Kidney (tissue), 14 donors: ENCODE results near the gene SEL1L2. TPM values are rescaled to one million over a fixed set of nuclear protein-coding genes. Genes with fewer than 3 reads are reported as not detected.

ENCODE experiments used
- DNase-seq, 5 donors: peaks; one replicate each; pipeline ENCODE4 v3.0.0-alpha.2; 2013 to 2020
- FAIRE-seq: peaks from 2 replicates; lab custom pipeline; 2012; peaks lifted over from hg19 to GRCh38; lab: Jason Lieb, UNC
- H3K27ac ChIP-seq, 2 donors: one replicate each; pipeline ENCODE4 v1.7.0; 2013; ENCODE audit warnings: low read depth in 2 of 2, low read length in 2 of 2, inconsistent platforms in 1 of 2
- H3K27me3 ChIP-seq: one replicate; pipeline ENCODE4 v1.7.1; 2013; ENCODE audit warnings: low read length, inconsistent platforms; ENCODE audit not compliant: control insufficient read depth, insufficient read depth
- H3K36me3 ChIP-seq, 3 donors: one replicate each; pipeline versions ENCODE4 v1.7.0 to v1.7.1; 2013; ENCODE audit warnings: low read length in 3 of 3, control low read depth in 1 of 3, inconsistent platforms in 1 of 3; ENCODE audit not compliant: insufficient read depth in 3 of 3, control insufficient read depth in 2 of 3
- H3K4me1 ChIP-seq, 3 donors: one replicate each; pipeline versions ENCODE4 v1.7.0 to v1.7.1; 2013; ENCODE audit warnings: low read length in 3 of 3, inconsistent platforms in 1 of 3, low read depth in 1 of 3; ENCODE audit not compliant: control insufficient read depth in 2 of 3, insufficient read depth in 2 of 3
- H3K4me3 ChIP-seq, 3 donors: one replicate each; pipeline versions ENCODE4 v1.7.0 to v1.8.1; 2013; ENCODE audit warnings: low read length in 3 of 3, control low read depth in 1 of 3, inconsistent platforms in 1 of 3
- H3K9ac ChIP-seq, 3 donors: one replicate each; pipeline versions ENCODE4 v1.7.0 to v1.7.1; 2013; ENCODE audit warnings: low read length in 3 of 3, control low read depth in 1 of 3, inconsistent platforms in 1 of 3
- H3K9me3 ChIP-seq, 3 donors: one replicate each; pipeline versions ENCODE4 v1.7.0 to v1.7.1; 2013; ENCODE audit warnings: low read length in 3 of 3, control low read depth in 1 of 3, inconsistent platforms in 1 of 3; ENCODE audit not compliant: control insufficient read depth in 2 of 3, insufficient read depth in 1 of 3
- intact Hi-C: fragments of 100-400 bp; cut with DNase I; formaldehyde crosslinking; loops from one replicate; pipeline ENCODE4 v1.11.1; 2022
- polyA plus RNA-seq: library from polyadenylated mRNA; stranded (reverse); fragments of 350-450 nt; fragmentation: Illumina TruSeq; extraction: RNeasy Lipid Tissue Mini Kit (QIAGEN cat#74804); gene quantifications from one replicate; pipeline ENCODE4 v1.2.3, GENCODE V29; 2014; ENCODE audit warnings: low read depth, low replicate concordance; ENCODE audit not compliant: insufficient read depth
- total RNA-seq: library from RNA; stranded (reverse); fragmentation: NEBNext Ultra II Directional; extraction: Animal tissue kit (Norgen Biotek cat#: 25700); gene quantifications from one replicate; pipeline ENCODE4 v1.2.1, GENCODE V29; 2021
- TF ChIP-seq, protein P1 (sequence below): IDR thresholded peaks from 3 replicates; pipeline ENCODE4 v1.5.1; 2012; ENCODE audit warnings: mild to moderate bottlenecking, moderate library complexity, borderline replicate concordance; ENCODE audit not compliant: insufficient read depth; ENCODE audit errors: extremely low read depth
- donor health status: control.
- donor health status: control.
- donor health status: control.
- donor health status: control.
- donor health status: control.
- donor health status: DM: yes; HTN: yes; CAD: no.
- donor health status: Normal renal cell carcinoma (clear cell type).

Gene SEL1L2
- total and polyA plus RNA-seq, 2 donors from 2014 or later: not detected

DNA sequence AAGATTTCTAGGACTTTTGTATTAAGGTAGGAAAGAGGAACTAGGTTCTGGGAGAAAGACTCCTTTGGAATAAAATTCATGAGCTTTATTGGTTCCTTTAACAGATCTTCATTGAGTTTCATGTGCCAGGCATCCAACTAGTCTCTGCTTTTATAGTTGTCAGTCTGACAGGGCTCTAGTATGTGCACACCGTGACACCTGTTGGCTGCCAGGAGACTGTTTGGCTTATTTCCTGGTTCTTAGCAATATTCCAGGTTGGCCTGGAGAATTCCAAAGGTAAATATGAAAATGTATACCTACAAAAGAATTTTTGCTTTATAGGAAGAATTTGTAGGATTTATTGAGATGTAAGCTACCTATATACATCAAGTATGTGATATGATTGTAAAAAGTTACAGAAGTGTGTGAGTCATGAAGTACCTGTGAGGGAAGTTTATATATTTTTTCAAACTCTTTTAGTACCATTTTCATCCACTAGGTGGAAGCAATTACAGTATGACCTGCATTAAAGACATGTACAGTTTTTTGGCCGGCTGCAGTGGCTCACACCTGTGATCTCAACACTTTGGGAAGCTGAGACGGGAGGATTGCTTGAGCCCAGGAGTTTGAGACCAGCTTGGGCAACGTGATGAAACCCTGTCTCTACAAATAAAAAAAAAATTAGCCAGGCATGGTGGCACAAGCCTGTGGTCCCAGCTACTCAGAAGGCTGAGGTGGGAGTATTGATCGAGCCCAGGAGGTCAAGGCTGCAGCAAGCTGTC, 170.3 kb downstream of the SEL1L2 start:
- H3K27me3 ChIP-seq: no peaks in the 10 kb centered on the region
- no peaks in the 10 kb centered on the region for H3K9me3 ChIP-seq
- peaks cover 0 to 1% (median 0%) of the 10 kb centered on the region in 3 donors for H3K4me1 ChIP-seq
- no peak overlapping the region for H3K4me3 ChIP-seq
- H3K27ac ChIP-seq: no peak overlapping the region
- TF ChIP-seq, protein P1, sequence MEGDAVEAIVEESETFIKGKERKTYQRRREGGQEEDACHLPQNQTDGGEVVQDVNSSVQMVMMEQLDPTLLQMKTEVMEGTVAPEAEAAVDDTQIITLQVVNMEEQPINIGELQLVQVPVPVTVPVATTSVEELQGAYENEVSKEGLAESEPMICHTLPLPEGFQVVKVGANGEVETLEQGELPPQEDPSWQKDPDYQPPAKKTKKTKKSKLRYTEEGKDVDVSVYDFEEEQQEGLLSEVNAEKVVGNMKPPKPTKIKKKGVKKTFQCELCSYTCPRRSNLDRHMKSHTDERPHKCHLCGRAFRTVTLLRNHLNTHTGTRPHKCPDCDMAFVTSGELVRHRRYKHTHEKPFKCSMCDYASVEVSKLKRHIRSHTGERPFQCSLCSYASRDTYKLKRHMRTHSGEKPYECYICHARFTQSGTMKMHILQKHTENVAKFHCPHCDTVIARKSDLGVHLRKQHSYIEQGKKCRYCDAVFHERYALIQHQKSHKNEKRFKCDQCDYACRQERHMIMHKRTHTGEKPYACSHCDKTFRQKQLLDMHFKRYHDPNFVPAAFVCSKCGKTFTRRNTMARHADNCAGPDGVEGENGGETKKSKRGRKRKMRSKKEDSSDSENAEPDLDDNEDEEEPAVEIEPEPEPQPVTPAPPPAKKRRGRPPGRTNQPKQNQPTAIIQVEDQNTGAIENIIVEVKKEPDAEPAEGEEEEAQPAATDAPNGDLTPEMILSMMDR: peak; percentile 64
- no peak overlapping the region for H3K9ac ChIP-seq
- H3K36me3 ChIP-seq: peaks cover 3 to 21% (median 17%) of the 10 kb centered on the region in 3 donors
- intact Hi-C loops: loop anchor here (10.0 kb wide), 1 partner anchor 235 kb away; no protein-coding TSS in a partner anchor
- peak; percentile 63 for FAIRE-seq
- peak in 4 of 5 donors; percentile 50 to 77 (median 62) for DNase-seq

DNA sequence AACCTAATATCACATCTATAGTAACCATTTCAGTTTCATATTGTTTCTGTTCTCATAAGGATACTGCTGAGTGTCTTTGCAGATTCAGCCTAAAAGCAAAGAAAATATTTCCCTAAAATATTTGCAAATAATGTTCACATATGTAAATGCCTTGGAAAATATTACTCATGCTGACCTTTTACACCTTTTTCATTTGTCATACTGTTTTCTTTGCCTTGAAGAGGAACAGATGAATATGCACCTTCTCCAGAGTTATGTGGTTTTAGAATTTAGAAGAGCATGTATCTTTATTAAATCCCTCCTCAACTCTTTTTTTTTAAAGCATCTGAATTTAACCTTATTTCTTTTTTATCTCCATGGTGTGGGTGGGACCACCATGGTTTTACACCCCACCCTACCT, 173.1 kb downstream of the SEL1L2 start:
- no peaks in the 10 kb centered on the region for H3K9me3 ChIP-seq
- no peak overlapping the region for H3K9ac ChIP-seq
- peaks cover 6 to 28% (median 25%) of the 10 kb centered on the region in 3 donors for H3K36me3 ChIP-seq
- DNase-seq (no peak), FAIRE-seq (no peak)
- peaks cover 0 to 2% (median 0%) of the 10 kb centered on the region in 3 donors for H3K4me1 ChIP-seq
- H3K27ac ChIP-seq: no peak overlapping the region
- H3K4me3 ChIP-seq: no peak overlapping the region
- intact Hi-C loops: no loop called here
- TF ChIP-seq, protein P1: no peak
- H3K27me3 ChIP-seq: no peaks in the 10 kb centered on the region

- no peak for FAIRE-seq
- no peak overlapping the region for H3K27ac ChIP-seq
- DNase-seq: no peak
- H3K4me1 ChIP-seq: peaks cover 0 to 2% (median 0%) of the 10 kb centered on the region in 3 donors
- H3K36me3 ChIP-seq: peaks cover 9 to 34% (median 28%) of the 10 kb centered on the region in 3 donors
- intact Hi-C loops: no loop called here
- no peak overlapping the region for H3K9ac ChIP-seq
- H3K4me3 ChIP-seq: no peak overlapping the region
- H3K27me3 ChIP-seq: no peaks in the 10 kb centered on the region
- TF ChIP-seq, protein P1: no peak
- no peaks in the 10 kb centered on the region for H3K9me3 ChIP-seq
Measured at GRCh38 chr20:13816757-13817156, 173.7 kb downstream of the SEL1L2 start.
